ENCODE results near the gene PNRC2. TPM values are rescaled to one million over a fixed set of nuclear protein-coding genes. Genes with fewer than 3 reads are reported as not detected.

Gene PNRC2
- total and polyA plus RNA-seq, 2 of the 13 experiments (the other 11 are each of a cell fraction or from before 2014, with no cell fraction given), result 74.9 to 97.5 TPM

- no peak within 1 kb of the TSS for H2AFZ ChIP-seq (ENCODE audit: low read length)
- peaks cover 36% of the 10 kb centered on the region for H4K20me1 ChIP-seq (ENCODE audit: insufficient read depth, low read length)
- peak within 1 kb of the TSS; percentile 91 to 96 (median 93) for H3K4me3 ChIP-seq (replicated peaks in 1 of 3; ENCODE audit: insufficient read depth in 1 of 3, low read depth in 2 of 3, low read length in 3 of 3)
- WGBS (ENCODE audit: low lambda C conversion rate), result 3% methylated on average over 54 of the region's 84 CpGs
- peaks cover 3 to 26% of the 10 kb centered on the region in 2 experiments; a peak in 4 of 5 replicates for H3K36me3 ChIP-seq (replicated peaks in 1 of 2; ENCODE audit: control insufficient read depth in 1 of 2, insufficient read depth in 2 of 2, low read length in 2 of 2)
- H3K9ac ChIP-seq (ENCODE audit: insufficient read depth, low read depth, low read length), result peak within 1 kb of the TSS; percentile 99
- H3K27ac ChIP-seq (ENCODE audit: extremely low read length, insufficient read depth, low read length), result peak within 1 kb of the TSS; percentile 98
- ATAC-seq (peak; percentile 96), FAIRE-seq (peak; percentile 47), DNase-seq (ENCODE audit: low spot score) (peak; percentile 95)
- H3K4me2 ChIP-seq (ENCODE audit: low read depth, low read length), result peak within 1 kb of the TSS; percentile 85
- in situ Hi-C loops (cut with HindIII; ENCODE audit: extremely low pct_ligation_motif_present, low pct_unique_long_range_greater_than_20kb) (loop anchor here (5.0 kb wide), 1 partner anchor 42 kb away; no protein-coding TSS in a partner anchor), intact Hi-C loops (cut with micrococcal nuclease; ENCODE audit: unreplicated experiment) (loop anchor here (2.0 kb wide), 2 partner anchors 41 to 49 kb away; no protein-coding TSS in a partner anchor)
- no peaks in the 10 kb centered on the region for H3K9me3 ChIP-seq (ENCODE audit: low read length)
- peaks cover 51% of the 10 kb centered on the region for H3K79me2 ChIP-seq (ENCODE audit: insufficient read depth, low read length)
- ChIA-PET CTCF (ENCODE audit: low intra/inter-chr PET ratio, low total read pairs) (no interaction called here), POLR2A (interaction anchor here (0.6 to 2.6 kb wide), 12 partner anchors 12 to 202 kb away, joined by 3 to 35 read pairs (median 5); partner anchors contain the start of genes PITHD1 and PNRC2)
- peaks cover 56% of the 10 kb centered on the region for H3K4me1 ChIP-seq (ENCODE audit: insufficient read depth, low read length)
- no peaks in the 10 kb centered on the region; a peak in 1 of 5 replicates for H3K27me3 ChIP-seq (ENCODE audit: control insufficient read depth in 1 of 2, insufficient read depth in 2 of 2, low read length in 2 of 2)
- no TSS peak for BruUV-seq (replicated peaks)
- TF ChIP-seq PHF5A (CRISPR knock-in tag; IDR thresholded peaks at IDR 0.05; ENCODE audit: low read depth, unreplicated experiment), result peak; percentile 65
- no peak for TF ChIP-seq SIX1 (CRISPR knock-in tag; IDR thresholded peaks at IDR 0.05; ENCODE audit: borderline replicate concordance)
- 0 out of 2 replicates have a peak, but pooled peaks have one; percentile 48 for TF ChIP-seq IRX3 (CRISPR knock-in tag; IDR thresholded peaks at IDR 0.05; ENCODE audit: borderline replicate concordance, low read depth)
- peak; percentile 40; the same call in 1 of the 2 replicates for TF ChIP-seq ZNF652 (CRISPR knock-in tag; IDR thresholded peaks at IDR 0.05; ENCODE audit: borderline replicate concordance, low read depth)
- no peak for TF ChIP-seq ZNF615 (CRISPR knock-in tag; IDR thresholded peaks at IDR 0.05; ENCODE audit: borderline replicate concordance)
- no peak for TF ChIP-seq ZNF552 (CRISPR knock-in tag; IDR thresholded peaks at IDR 0.05; ENCODE audit: borderline replicate concordance)
- peak; percentile 66; the same call in 1 of the 2 replicates for TF ChIP-seq MLX (CRISPR knock-in tag; IDR thresholded peaks at IDR 0.05)
- no peak for TF ChIP-seq ZNF260 (CRISPR knock-in tag; IDR thresholded peaks at IDR 0.05; ENCODE audit: borderline replicate concordance, low read depth)
- TF ChIP-seq ZNF33A (CRISPR knock-in tag; IDR thresholded peaks at IDR 0.05; ENCODE audit: borderline replicate concordance), result no peak
- no peak for TF ChIP-seq KLF11 (CRISPR knock-in tag; IDR thresholded peaks at IDR 0.05)
- 0 out of 2 replicates have a peak, but pooled peaks have one; percentile 17 for TF ChIP-seq ZNF629 (CRISPR knock-in tag; conservative IDR thresholded peaks at IDR 0.05)
- peak; percentile 90 for TF ChIP-seq THAP11 (CRISPR knock-in tag; IDR thresholded peaks at IDR 0.05)
- TF ChIP-seq SNRNP70 (IDR thresholded peaks at IDR 0.05; ENCODE audit: low read depth, low read length), result no peak
- TF ChIP-seq MXD1 (CRISPR knock-in tag; IDR thresholded peaks at IDR 0.05), result peak; percentile 85
- peak; percentile 90 for TF ChIP-seq SAP130 (CRISPR knock-in tag; IDR thresholded peaks at IDR 0.05; ENCODE audit: low read depth)
- TF ChIP-seq PHF20 (CRISPR knock-in tag; IDR thresholded peaks at IDR 0.05), result peak; percentile 73
- TF ChIP-seq HNRNPL (IDR thresholded peaks at IDR 0.05; ENCODE audit: low read depth, low read length), result peak; percentile 85; the same call in 1 of the 2 replicates
- TF ChIP-seq ZSCAN9 (CRISPR knock-in tag; IDR thresholded peaks at IDR 0.05; ENCODE audit: borderline replicate concordance), result peak; percentile 61; the same call in 1 of the 2 replicates
- peak; percentile 75; the same call in 1 of the 2 replicates for TF ChIP-seq ZNF746 (CRISPR knock-in tag; IDR thresholded peaks at IDR 0.05)
- TF ChIP-seq KDM5B (CRISPR knock-in tag; IDR thresholded peaks at IDR 0.05; ENCODE audit: borderline replicate concordance), result peak; percentile 89
- peak; percentile 86 for TF ChIP-seq KLF12 (CRISPR knock-in tag; IDR thresholded peaks at IDR 0.05; ENCODE audit: borderline replicate concordance)
- peak; percentile 98 for TF ChIP-seq POGZ (CRISPR knock-in tag; IDR thresholded peaks at IDR 0.05)
- no peak for TF ChIP-seq ZNF549 (CRISPR knock-in tag; IDR thresholded peaks at IDR 0.05)
- peak; percentile 70; the same call in 1 of the 2 replicates for TF ChIP-seq HIVEP1 (CRISPR knock-in tag; IDR thresholded peaks at IDR 0.05)
- peak; percentile 74 for TF ChIP-seq GFI1 (CRISPR knock-in tag; IDR thresholded peaks at IDR 0.05; ENCODE audit: borderline replicate concordance)
Observed at GRCh38 chr1:23979881-23980727, 20.5 kb downstream of the PNRC2 start, which contains the start of gene SRSF10. Gene SRSF10 (minus strand): TSS chr1:23980327. CDS start chr1:23980255, 72 bp downstream.
